AG09309 (cell line): Measurements from ENCODE around the gene ATP2B2.

ENCODE experiments used
- DNase-seq: peaks from one replicate; pipeline ENCODE4 v3.0.0-alpha.2; 2010; ENCODE audit warnings: low read depth
- H3K4me3 ChIP-seq: 2 replicates; pipeline ENCODE4 v1.5.1; 2011; ENCODE audit warnings: mild to moderate bottlenecking, low read depth, low read length, moderate library complexity; ENCODE audit not compliant: control insufficient read depth
- CTCF ChIP-seq: IDR thresholded peaks from 2 replicates; pipeline ENCODE4 v1.5.1; 2011; ENCODE audit warnings: mild to moderate bottlenecking, low read depth, low read length, inconsistent platforms; ENCODE audit not compliant: insufficient read depth, control insufficient read depth; ENCODE audit errors: missing control alignments

ATP2B2 gene

GRCh38 chr3:10408680-10409079 lies 96.7 kb downstream of the ATP2B2 start:
- no peak for DNase-seq
- no peak for TF ChIP-seq CTCF
- no peak overlapping the region for H3K4me3 ChIP-seq

GRCh38 chr3:10407361-10407760 lies 98.0 kb downstream of the ATP2B2 start:
- DNase-seq, result no peak
- no peak overlapping the region for H3K4me3 ChIP-seq
- no peak for TF ChIP-seq CTCF

- no peak overlapping the region for H3K4me3 ChIP-seq
- no peak for TF ChIP-seq CTCF
- DNase-seq, result no peak
Measured at GRCh38 chr3:10406414-10406813, 99.0 kb downstream of the ATP2B2 start.

GRCh38 chr3:10405816-10406215 lies 99.6 kb downstream of the ATP2B2 start:
- no peak for TF ChIP-seq CTCF
- no peak for DNase-seq
- H3K4me3 ChIP-seq, result no peak overlapping the region

- no peak for DNase-seq
- TF ChIP-seq CTCF, result no peak
- no peak overlapping the region for H3K4me3 ChIP-seq
Measured at GRCh38 chr3:10404876-10405275, 100.5 kb downstream of the ATP2B2 start.

- DNase-seq, result no peak
- TF ChIP-seq CTCF, result no peak
- H3K4me3 ChIP-seq, result no peak overlapping the region
Measured at GRCh38 chr3:10404377-10404776, 101.0 kb downstream of the ATP2B2 start.
